ENCODE measurements around the gene U2AF2.

GRCh38 chr19:55695511-55696290 lies 40.9 kb downstream of the U2AF2 start:
- TF ChIP-seq, protein P1, sequence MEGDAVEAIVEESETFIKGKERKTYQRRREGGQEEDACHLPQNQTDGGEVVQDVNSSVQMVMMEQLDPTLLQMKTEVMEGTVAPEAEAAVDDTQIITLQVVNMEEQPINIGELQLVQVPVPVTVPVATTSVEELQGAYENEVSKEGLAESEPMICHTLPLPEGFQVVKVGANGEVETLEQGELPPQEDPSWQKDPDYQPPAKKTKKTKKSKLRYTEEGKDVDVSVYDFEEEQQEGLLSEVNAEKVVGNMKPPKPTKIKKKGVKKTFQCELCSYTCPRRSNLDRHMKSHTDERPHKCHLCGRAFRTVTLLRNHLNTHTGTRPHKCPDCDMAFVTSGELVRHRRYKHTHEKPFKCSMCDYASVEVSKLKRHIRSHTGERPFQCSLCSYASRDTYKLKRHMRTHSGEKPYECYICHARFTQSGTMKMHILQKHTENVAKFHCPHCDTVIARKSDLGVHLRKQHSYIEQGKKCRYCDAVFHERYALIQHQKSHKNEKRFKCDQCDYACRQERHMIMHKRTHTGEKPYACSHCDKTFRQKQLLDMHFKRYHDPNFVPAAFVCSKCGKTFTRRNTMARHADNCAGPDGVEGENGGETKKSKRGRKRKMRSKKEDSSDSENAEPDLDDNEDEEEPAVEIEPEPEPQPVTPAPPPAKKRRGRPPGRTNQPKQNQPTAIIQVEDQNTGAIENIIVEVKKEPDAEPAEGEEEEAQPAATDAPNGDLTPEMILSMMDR (IDR thresholded peaks at IDR 0.05), result no peak
- TF ChIP-seq POLR2AphosphoS5 (IDR thresholded peaks at IDR 0.05; ENCODE audit: low read depth, low read length), result no peak
